ENCODE data around the gene TMEM17. TPM values are rescaled to one million over a fixed set of nuclear protein-coding genes. Genes with fewer than 3 reads are reported as not detected.
"Not testable (repeated sequence)": the region's sequence is repeated elsewhere in the genome, so short reads cannot be mapped to it uniquely, and the experiment has no call there.

Gene TMEM17
- total RNA-seq, result 1.7 TPM
- long read RNA-seq, partial matches to known transcripts, result 0 of 5 reads
- long read RNA-seq, other reads (novel, unspliced or antisense), result 1 of 5 reads

- peak; percentile 95 for DNase-seq
- ATAC-seq (ENCODE audit: poor library complexity), result peak; percentile 98
- intact Hi-C loops (cut with DNase I), result loop anchor here (10.0 kb wide), 1 partner anchor 199 kb away; the partner anchor contains the start of gene EHBP1
These were observed at the start of gene TMEM17 for GRCh38 chr2:62505750-62506420. Gene TMEM17, minus strand, starts transcription at chr2:62506195. Its CDS starts 66 bp downstream, at chr2:62506129.

- intact Hi-C loops (cut with DNase I), result no loop called here
- ATAC-seq (ENCODE audit: poor library complexity), result no peak
These were observed 48.4 kb upstream of the TMEM17 start for GRCh38 chr2:62554440-62554839.

GRCh38 chr2:62550461-62550860, 44.5 kb upstream of the TMEM17 start:
- intact Hi-C loops (cut with DNase I), result no loop called here
- DNase-seq (no peak), ATAC-seq (ENCODE audit: poor library complexity) (no peak)

More at GRCh38 chr2:62554440-62554839, 48.4 kb upstream of the TMEM17 start:
- DNase-seq, result no peak

DNA sequence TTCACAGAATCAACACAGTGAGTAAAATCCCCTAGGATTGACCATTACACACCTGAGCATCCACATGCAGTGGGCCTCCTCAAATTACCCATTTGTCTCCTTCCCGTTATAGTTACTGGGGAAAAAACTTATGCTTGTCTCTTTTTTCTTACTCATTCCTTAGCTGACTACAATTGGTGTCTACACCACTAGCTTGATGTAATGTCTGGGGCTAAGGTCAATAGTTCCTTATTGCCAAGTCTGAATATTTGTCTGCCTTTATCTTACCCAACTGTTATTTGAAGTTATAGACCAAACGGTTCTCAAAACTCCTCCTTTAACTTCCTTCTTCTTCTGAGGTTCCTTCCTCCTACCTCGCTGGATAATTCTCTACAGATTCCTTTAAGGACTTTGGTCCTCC, 41.9 kb upstream of the TMEM17 start:
- ATAC-seq (ENCODE audit: poor library complexity), result no peak
- DNase-seq, result no peak
- intact Hi-C loops (cut with DNase I), result no loop called here

DNA sequence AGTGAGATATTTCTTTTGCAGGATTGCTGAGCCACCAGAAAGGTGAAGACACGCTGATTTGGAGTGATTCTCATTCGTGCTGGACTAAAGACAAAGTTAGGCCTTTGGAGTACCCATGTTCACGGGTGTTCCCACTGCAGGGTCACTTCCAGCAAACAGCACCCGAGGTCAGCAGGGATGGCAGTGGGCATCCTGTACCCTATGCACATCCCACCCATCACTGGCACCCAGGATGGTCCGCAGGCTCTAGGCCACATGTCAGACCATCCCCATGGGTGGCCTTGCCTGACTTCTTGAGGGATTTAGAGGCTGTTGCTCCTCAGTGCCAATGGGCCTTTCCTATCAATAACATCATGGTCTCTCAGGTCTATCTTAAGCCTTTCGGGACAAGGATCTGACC, 39.3 kb upstream of the TMEM17 start:
- ATAC-seq (ENCODE audit: poor library complexity) (no peak), DNase-seq (no peak)
- intact Hi-C loops (cut with DNase I), result no loop called here

DNA sequence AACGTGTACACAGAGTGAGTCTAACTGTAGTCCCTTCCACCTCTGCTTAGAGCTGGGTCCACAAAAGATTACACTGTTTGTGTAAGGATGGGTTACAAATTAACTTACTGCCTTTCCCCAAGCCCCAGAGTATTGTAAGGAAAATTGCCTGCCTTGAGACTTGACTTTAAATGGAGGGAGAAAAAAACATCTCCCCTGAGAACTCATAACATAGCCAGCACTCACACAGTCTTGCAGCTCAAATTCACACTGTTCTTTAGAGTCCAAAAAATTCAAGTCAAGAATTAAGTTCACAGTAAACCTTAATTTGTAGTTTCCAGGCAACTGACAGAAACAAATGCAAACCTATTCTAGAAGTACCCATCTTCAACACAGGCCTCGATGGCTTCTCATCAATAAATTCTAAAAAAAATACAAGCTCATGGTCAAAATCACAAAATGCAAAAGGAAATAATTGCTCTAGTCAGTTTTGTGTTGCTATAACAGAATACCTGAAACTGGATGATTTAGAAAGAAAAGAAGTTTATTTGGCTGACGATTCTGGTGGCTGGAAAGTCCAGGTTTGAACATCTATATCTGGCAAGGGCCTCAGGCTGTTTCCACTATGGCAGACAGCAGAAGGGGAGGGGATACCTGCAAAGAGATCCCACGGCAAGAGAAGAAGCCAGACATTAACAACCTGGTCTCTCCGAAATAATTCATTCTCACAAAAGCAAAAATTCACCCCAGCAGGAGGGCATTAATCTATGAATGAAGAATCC, 34.6 kb upstream of the TMEM17 start:
- DNase-seq (no peak), ATAC-seq (ENCODE audit: poor library complexity) (no peak)
- intact Hi-C loops (cut with DNase I), result no loop called here

GRCh38 chr2:62539606-62540407, 33.8 kb upstream of the TMEM17 start:
- DNase-seq (no peak), ATAC-seq (ENCODE audit: poor library complexity) (no peak)
- intact Hi-C loops (cut with DNase I), result no loop called here

DNA sequence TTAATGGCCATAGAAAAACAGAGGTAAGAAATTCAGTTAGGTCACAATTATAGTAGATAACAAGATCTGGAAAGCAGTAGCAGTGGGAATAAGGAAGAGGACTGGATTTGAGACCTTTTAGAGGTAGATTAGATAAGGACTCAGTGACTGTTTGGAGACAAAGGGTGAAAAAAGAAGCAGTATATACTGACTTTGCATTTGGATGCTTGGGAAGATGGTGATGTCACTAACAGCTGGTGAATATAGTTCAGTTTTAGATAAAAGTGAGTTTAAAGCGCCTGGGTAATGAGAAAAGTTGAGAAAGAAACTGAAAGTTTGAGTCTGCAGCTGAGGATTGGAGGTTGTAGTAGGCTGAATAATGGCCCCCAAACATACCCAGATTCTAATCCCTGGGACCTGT, 32.8 kb upstream of the TMEM17 start:
- no peak for DNase-seq
- intact Hi-C loops (cut with DNase I), result no loop called here

GRCh38 chr2:62537814-62538213, 31.8 kb upstream of the TMEM17 start:
- ATAC-seq (ENCODE audit: poor library complexity), result no peak
- intact Hi-C loops (cut with DNase I), result no loop called here
- DNase-seq, result no peak

More for the DNA sequence above, 32.8 kb upstream of the TMEM17 start:
- no peak for ATAC-seq (ENCODE audit: poor library complexity)

GRCh38 chr2:62536873-62537547, 31.0 kb upstream of the TMEM17 start:
- no peak for ATAC-seq (ENCODE audit: poor library complexity)
- intact Hi-C loops (cut with DNase I), result no loop called here
- no peak for DNase-seq

DNA sequence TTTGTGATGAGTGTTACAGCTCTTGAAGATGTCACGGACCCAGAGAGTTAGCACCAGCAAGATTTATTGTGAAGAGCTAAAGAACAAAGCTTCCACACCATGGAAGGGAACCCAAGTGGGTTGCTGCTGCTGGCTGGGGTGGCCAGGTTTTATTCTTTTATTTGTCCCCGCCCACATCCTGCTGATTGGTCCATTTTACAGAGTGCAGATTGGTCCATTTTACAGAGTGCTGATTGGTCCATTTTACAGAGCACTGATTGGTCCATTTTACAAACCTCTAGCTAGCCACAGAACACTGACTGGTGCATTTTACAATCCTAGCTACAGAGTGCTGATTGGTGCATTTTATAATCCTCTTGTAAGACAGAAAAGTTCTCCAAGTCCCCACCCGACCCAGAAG, 29.5 kb upstream of the TMEM17 start:
- ATAC-seq (ENCODE audit: poor library complexity); DNase-seq; intact Hi-C loops (cut with DNase I): not testable (repeated sequence)

GRCh38 chr2:62531594-62531993, 25.6 kb upstream of the TMEM17 start:
- intact Hi-C loops (cut with DNase I), result no loop called here
- ATAC-seq (ENCODE audit: poor library complexity) (no peak), DNase-seq (no peak)

DNA sequence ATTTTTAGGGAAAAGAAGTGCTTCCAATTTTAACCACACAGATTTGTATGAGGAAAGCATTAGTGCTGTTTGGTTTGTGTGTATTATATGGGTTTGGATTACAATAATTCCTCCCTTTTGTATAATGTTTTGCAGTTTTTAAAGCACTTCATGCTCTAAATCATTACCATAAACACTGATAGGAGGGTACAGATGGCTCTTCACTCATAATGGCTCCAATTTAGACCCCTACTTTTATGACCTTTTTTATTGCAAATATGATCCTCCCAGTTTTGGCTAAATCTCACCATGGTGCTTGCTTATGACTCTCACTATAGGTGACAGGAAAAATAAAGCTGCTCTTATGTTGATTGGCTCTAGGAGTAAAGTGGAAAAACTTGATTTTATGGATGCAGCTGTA, 23.8 kb upstream of the TMEM17 start:
- intact Hi-C loops (cut with DNase I), result no loop called here
- no peak for ATAC-seq (ENCODE audit: poor library complexity)
- no peak for DNase-seq

GRCh38 chr2:62527478-62528210, 21.6 kb upstream of the TMEM17 start:
- ATAC-seq (ENCODE audit: poor library complexity) (no peak), DNase-seq (no peak)
- intact Hi-C loops (cut with DNase I), result no loop called here

- no peak for DNase-seq
- peak; percentile 39 for ATAC-seq (ENCODE audit: poor library complexity)
- intact Hi-C loops (cut with DNase I), result no loop called here
These were observed 20.8 kb upstream of the TMEM17 start for GRCh38 chr2:62526531-62527381.

GRCh38 chr2:62525549-62526269, 19.7 kb upstream of the TMEM17 start:
- ATAC-seq (ENCODE audit: poor library complexity) (no peak), DNase-seq (no peak)
- intact Hi-C loops (cut with DNase I), result no loop called here

Measured in Right ventricle myocardium superior (tissue), 1 donor.